K562 (cell line): ENCODE results near the gene FRMD4A. TPM values are rescaled to one million over a fixed set of nuclear protein-coding genes. Genes with fewer than 3 reads are reported as not detected.
A peak's percentile ranks its signal among the peaks of the same experiment; 100 is the strongest.

Source experiments
- ASH1L ChIP-seq: fragments of 450-650 bp; IDR thresholded peaks from 2 replicates; pipeline ENCODE4 v1.6.1; 2018; ENCODE audit warnings: borderline replicate concordance, mild to moderate bottlenecking, low read depth; ENCODE audit not compliant: partially characterized antibody
- CBX2 ChIP-seq: fragments of 200-600 bp; sonication (generic); IDR thresholded peaks from one replicate; pipeline ENCODE4 v1.6.1; 2012; ENCODE audit warnings: mild to moderate bottlenecking, low read length, inconsistent platforms; ENCODE audit not compliant: insufficient read depth, poor library complexity, severe bottlenecking
- HDAC2 ChIP-seq: fragments of 450-650 bp; IDR thresholded peaks from 2 replicates; pipeline ENCODE4 v1.6.1; 2016; ENCODE audit warnings: mild to moderate bottlenecking
- KDM5B ChIP-seq: fragments of 200-600 bp; sonication (generic); IDR thresholded peaks from 2 replicates; pipeline ENCODE4 v1.6.1; 2012; ENCODE audit warnings: low read depth, mild to moderate bottlenecking, moderate library complexity, low read length, control low read depth, inconsistent platforms; ENCODE audit not compliant: insufficient replicate concordance
- NFIX ChIP-seq: fragments of 250-450 bp; sonication (Bioruptor Pico); IDR thresholded peaks from 2 replicates; pipeline ENCODE4 v1.4.0; 2020; ENCODE audit warnings: low read depth, mild to moderate bottlenecking, moderate library complexity
- TBP ChIP-seq: optimal IDR thresholded peaks from 2 replicates; pipeline ENCODE3; 2011; ENCODE audit warnings: low read depth, low read length, improper control_type of control experiment
- TEAD4 ChIP-seq, 2 experiments: sonication (generic) in 1 of 2; formaldehyde crosslinking in 1 of 2; IDR thresholded peaks; 2 replicates each; pipeline versions ENCODE4 v1.6.1 to v1.8.0; 2012 to 2022; ENCODE audit warnings: borderline replicate concordance in 1 of 2, inconsistent platforms in 1 of 2, low read length in 1 of 2, mild to moderate bottlenecking in 1 of 2, missing genetic modification reagents in 1 of 2
- ZC3H4 ChIP-seq: sonication (generic); formaldehyde crosslinking; IDR thresholded peaks from 2 replicates; pipeline ENCODE4 v1.9.0; 2021; ENCODE audit warnings: missing genetic modification reagents, borderline replicate concordance
- ZEB2 ChIP-seq: fragments of 450-650 bp; IDR thresholded peaks from 2 replicates; pipeline ENCODE4 v1.6.1; 2016
- ZFPM2 ChIP-seq: fragments of 250-450 bp; sonication (Bioruptor Pico); IDR thresholded peaks from 2 replicates; pipeline ENCODE4 v1.5.1; 2022; ENCODE audit warnings: mild to moderate bottlenecking
- ZHX1 ChIP-seq: fragments of 150-350 bp; conservative IDR thresholded peaks from 2 replicates; pipeline ENCODE4 v1.6.1; 2014; ENCODE audit warnings: low read length
- ZNF239 ChIP-seq: fragments of 250-450 bp; sonication (Bioruptor Pico); IDR thresholded peaks from 2 replicates; pipeline ENCODE4 v1.4.0; 2020; ENCODE audit warnings: mild to moderate bottlenecking
- ZNF318 ChIP-seq, 2 experiments: fragments of 450-650 bp; IDR thresholded peaks; 2 replicates each; pipeline ENCODE4 v1.6.1; 2016; ENCODE audit warnings: mild to moderate bottlenecking in 2 of 2, borderline replicate concordance in 1 of 2, low read depth in 1 of 2, moderate library complexity in 1 of 2
- ZNF324 ChIP-seq: fragments of 250-450 bp; sonication (Bioruptor Pico); IDR thresholded peaks from 2 replicates; pipeline ENCODE4 v1.4.0; 2020; ENCODE audit warnings: mild to moderate bottlenecking
- ZNF644 ChIP-seq: fragments of 200-800 bp; sonication (Bioruptor generic); IDR thresholded peaks from 2 replicates; pipeline ENCODE4 v1.6.1; 2016; ENCODE audit warnings: low read depth, missing genetic modification characterization, missing compliant biosample characterization
- ZNF785 ChIP-seq: fragments of 250-450 bp; sonication (Bioruptor Pico); IDR thresholded peaks from 2 replicates; pipeline ENCODE4 v1.4.0; 2020; ENCODE audit warnings: mild to moderate bottlenecking
- polyA plus RNA-seq, 8 experiments: library from polyadenylated mRNA; depleted of rRNA in 4 of 8; stranded (reverse) in 5 of 8; unstranded in 3 of 8; fragments of >200 nt; fragmentation: Nextera tagmentation in 2 of 8; fragmentation: Illumina TruSeq in 1 of 8; extraction: Ambion mirVana in 2 of 8; extraction: Trizol in 1 of 8; gene quantifications; 2 replicates each; pipeline versions ENCODE4 v1.2.1 to v1.2.3, GENCODE V29; 2011 to 2014; ENCODE audit warnings: inconsistent platforms in 1 of 8, missing spikeins in 1 of 8
- total RNA-seq, 7 experiments: library from RNA; depleted of rRNA in 6 of 7; stranded (reverse); fragments of >200 nt in 6 of 7; fragmentation: Illumina TruSeq in 2 of 7; extraction: Trizol in 2 of 7; gene quantifications; 2 replicates each; pipeline versions ENCODE4 v1.2.1 to v1.2.3, GENCODE V29; 2011 to 2021; ENCODE audit warnings: low replicate concordance in 1 of 7

Gene FRMD4A
- total and polyA plus RNA-seq, 9 of the 15 experiments (the other 6 are each of a cell fraction or from before 2014, with no cell fraction given) = 0.80 to 5.2 (median 3.0) TPM

DNA sequence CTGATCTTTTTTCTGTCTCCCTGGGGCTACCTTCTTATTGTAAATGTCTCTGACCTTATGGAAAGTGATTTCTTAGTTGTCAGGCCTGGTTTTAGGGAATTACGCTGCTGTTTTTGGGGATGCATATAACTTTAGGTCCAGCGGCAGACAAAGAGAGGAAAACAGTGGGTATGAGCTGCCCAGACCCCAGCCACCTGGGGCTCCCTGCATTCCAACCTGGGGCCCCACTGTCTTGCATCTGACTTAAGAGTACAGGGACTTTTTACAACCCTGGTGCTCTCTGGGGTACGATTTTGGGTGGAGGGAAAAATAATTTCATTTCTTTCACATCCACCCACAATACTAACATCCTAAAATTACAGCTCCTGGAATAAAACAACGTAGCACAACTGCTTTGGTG lies 624.5 kb downstream of the FRMD4A start (continued):
- TF ChIP-seq ZC3H4 (no peak), KDM5B (peak; percentile 30), ZEB2 (no peak), TEAD4 (IDR thresholded peaks at IDR 0.05; ENCODE audit: low read length) (no peak), TEAD4 (CRISPR knock-in tag; IDR thresholded peaks at IDR 0.05; ENCODE audit: borderline replicate concordance) (no peak), ZFPM2 (no peak), HDAC2 (no peak), TBP (no peak), ASH1L (no peak), ZNF239 (CRISPR knock-in tag) (no peak), CBX2 (no peak), ZNF324 (CRISPR knock-in tag) (no peak), ZNF644 (tag) (no peak), ZNF785 (CRISPR knock-in tag) (no peak), ZHX1 (no peak), NFIX (CRISPR knock-in tag) (no peak), ZNF318 (IDR thresholded peaks at IDR 0.05; ENCODE audit: borderline replicate concordance in 1 of 2, low read depth in 1 of 2) (no peak)
